DND-41 (cell line): ENCODE data around the gene SHH.

ENCODE experiments used
- ATAC-seq: fragments of 200-7000 bp; cut with Tn5 transposase; 3 replicates; pipeline ENCODE4 v1.9.1; 2021; ENCODE audit warnings: low read depth; ENCODE audit not compliant: insufficient read depth
- DNase-seq: peaks from one replicate; pipeline ENCODE4 v3.0.0-alpha.2; 2020
- H2AFZ ChIP-seq: 2 replicates; pipeline ENCODE4 v1.6.0; 2012; ENCODE audit warnings: low read depth, low read length
- H3K27ac ChIP-seq: 2 replicates; pipeline ENCODE4 v1.5.1; 2012; ENCODE audit warnings: low read length, inconsistent platforms
- H3K27me3 ChIP-seq: fragments of 200-600 bp; sonication (generic); 2 replicates; pipeline ENCODE4 v1.6.0; 2012; ENCODE audit warnings: low read length, mild to moderate bottlenecking, inconsistent platforms; ENCODE audit not compliant: insufficient read depth, poor library complexity
- H3K36me3 ChIP-seq: 2 replicates; pipeline ENCODE4 v1.5.1; 2012; ENCODE audit warnings: low read length, inconsistent platforms; ENCODE audit not compliant: insufficient read depth
- H3K4me1 ChIP-seq: 2 replicates; pipeline ENCODE4 v1.5.1; 2012; ENCODE audit warnings: mild to moderate bottlenecking, low read length; ENCODE audit not compliant: insufficient read depth
- H3K4me2 ChIP-seq: 2 replicates; pipeline ENCODE4 v1.6.0; 2012; ENCODE audit warnings: mild to moderate bottlenecking, moderate library complexity, low read length, inconsistent platforms; ENCODE audit not compliant: insufficient read depth
- H3K4me3 ChIP-seq, 2 experiments: fragments of 200-600 bp in 1 of 2; shearing (Covaris generic) in 1 of 2; 2 replicates each; pipeline ENCODE4 v1.5.1; 2012 to 2016; ENCODE audit warnings: inconsistent platforms in 2 of 2, low read length in 2 of 2, mild to moderate bottlenecking in 2 of 2, low read depth in 1 of 2, moderate library complexity in 1 of 2
- H3K79me2 ChIP-seq: 2 replicates; pipeline ENCODE4 v1.6.0; 2012; ENCODE audit warnings: low read length, inconsistent platforms; ENCODE audit not compliant: insufficient read depth
- H3K9ac ChIP-seq: 2 replicates; pipeline ENCODE4 v1.6.0; 2012; ENCODE audit warnings: low read depth, mild to moderate bottlenecking, inconsistent platforms, low read length, moderate library complexity
- H3K9me3 ChIP-seq: 2 replicates; pipeline ENCODE4 v1.5.1; 2012; ENCODE audit warnings: low read length, moderate library complexity, mild to moderate bottlenecking, inconsistent platforms; ENCODE audit not compliant: insufficient read depth, severe bottlenecking
- H4K20me1 ChIP-seq: 2 replicates; pipeline ENCODE4 v1.6.0; 2012; ENCODE audit warnings: low read length; ENCODE audit not compliant: insufficient read depth
- EZH2 ChIP-seq: IDR thresholded peaks from 3 replicates; pipeline ENCODE4 v1.6.1; 2012; ENCODE audit warnings: borderline replicate concordance, low read depth, mild to moderate bottlenecking, moderate library complexity, low read length, inconsistent platforms; ENCODE audit not compliant: severe bottlenecking
- TF ChIP-seq, protein P1 (sequence below): IDR thresholded peaks from 2 replicates; pipeline ENCODE4 v1.5.1; 2012; ENCODE audit warnings: borderline replicate concordance, low read length, moderate library complexity, mild to moderate bottlenecking; ENCODE audit not compliant: poor library complexity, severe bottlenecking; ENCODE audit errors: extremely low read depth

Gene SHH

DNA sequence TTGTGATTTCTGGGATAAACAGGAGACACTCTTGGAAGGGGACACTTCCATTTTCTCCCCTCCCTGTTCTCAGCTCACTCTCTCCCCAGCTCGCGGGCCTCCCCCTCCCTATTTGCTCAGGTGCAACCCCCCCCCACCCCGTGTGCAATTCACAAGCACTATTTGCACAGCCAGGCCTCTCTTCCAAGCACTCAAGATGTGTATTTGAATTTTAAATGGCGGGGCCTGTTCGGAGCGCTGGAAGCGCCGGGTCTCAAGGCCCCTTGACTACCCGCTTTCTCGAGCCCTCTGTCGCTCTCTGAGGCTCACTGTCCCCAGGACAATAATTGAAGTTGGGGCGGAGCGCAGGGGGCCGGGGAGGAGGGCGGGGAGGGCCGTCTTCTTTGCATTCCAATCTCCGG is 7.8 kb downstream of the SHH start:
- Histone ChIP-seq H3K27me3 (peaks cover 9% of the 10 kb centered on the region), H3K36me3 (no peaks in the 10 kb centered on the region), H2AFZ (no peak overlapping the region), H4K20me1 (peaks cover 5% of the 10 kb centered on the region; the same call in 1 of the 2 replicates), H3K4me1 (no peaks in the 10 kb centered on the region), H3K4me3 (no peak overlapping the region), H3K9me3 (no peaks in the 10 kb centered on the region), H3K79me2 (no peaks in the 10 kb centered on the region), H3K9ac (no peak overlapping the region), H3K27ac (no peak overlapping the region), H3K4me2 (no peak overlapping the region)
- DNase-seq (no peak), ATAC-seq (no peak)
- no peak for TF ChIP-seq EZH2
- TF ChIP-seq, protein P1, sequence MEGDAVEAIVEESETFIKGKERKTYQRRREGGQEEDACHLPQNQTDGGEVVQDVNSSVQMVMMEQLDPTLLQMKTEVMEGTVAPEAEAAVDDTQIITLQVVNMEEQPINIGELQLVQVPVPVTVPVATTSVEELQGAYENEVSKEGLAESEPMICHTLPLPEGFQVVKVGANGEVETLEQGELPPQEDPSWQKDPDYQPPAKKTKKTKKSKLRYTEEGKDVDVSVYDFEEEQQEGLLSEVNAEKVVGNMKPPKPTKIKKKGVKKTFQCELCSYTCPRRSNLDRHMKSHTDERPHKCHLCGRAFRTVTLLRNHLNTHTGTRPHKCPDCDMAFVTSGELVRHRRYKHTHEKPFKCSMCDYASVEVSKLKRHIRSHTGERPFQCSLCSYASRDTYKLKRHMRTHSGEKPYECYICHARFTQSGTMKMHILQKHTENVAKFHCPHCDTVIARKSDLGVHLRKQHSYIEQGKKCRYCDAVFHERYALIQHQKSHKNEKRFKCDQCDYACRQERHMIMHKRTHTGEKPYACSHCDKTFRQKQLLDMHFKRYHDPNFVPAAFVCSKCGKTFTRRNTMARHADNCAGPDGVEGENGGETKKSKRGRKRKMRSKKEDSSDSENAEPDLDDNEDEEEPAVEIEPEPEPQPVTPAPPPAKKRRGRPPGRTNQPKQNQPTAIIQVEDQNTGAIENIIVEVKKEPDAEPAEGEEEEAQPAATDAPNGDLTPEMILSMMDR = no peak

DNA sequence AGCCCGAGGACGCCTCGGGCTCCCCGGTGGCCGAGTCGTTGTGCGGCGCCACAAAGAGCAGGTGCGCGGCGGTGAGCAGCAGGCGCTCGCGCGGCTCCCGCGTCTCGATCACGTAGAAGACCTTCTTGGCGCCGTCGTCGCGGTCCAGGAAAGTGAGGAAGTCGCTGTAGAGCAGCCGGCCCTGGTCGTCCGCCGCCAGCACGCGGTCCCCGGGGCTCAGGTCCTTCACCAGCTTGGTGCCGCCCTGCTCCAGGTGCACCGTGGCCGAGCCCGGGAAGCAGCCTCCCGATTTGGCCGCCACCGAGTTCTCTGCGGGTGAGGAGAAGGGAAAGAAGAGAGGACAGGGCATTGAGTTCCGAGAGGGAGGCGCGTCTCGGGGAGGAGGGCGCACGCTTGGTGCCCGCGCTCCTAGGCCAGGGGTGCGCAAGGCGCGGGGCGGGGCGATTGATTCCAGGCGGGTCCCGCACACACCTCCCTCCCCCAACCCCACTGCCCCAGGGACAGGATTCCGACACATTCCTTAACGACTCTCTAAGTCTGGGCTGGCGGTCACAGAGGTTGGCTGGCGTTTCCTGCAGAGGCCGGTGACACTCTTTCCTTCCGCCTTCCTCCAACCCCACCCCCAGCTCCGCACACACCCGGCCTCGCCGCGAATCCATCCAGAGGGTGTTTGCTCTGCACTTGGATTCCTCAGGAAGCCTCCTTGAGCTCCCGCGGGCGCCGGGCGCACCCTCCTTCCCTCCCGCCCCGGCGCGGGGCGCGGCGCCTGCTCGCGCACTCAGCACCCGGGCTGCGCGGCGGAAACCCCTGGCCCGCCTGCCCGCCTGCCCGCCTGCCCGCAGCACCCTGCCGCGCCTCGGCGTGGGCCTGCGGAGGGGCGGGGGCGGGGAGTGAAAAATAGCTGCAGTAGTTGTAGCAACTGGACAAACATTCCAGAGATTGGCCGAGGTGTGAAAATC is 8.6 kb downstream of the SHH start:
- TF ChIP-seq, protein P1 = no peak
- no peak for TF ChIP-seq EZH2

DNA sequence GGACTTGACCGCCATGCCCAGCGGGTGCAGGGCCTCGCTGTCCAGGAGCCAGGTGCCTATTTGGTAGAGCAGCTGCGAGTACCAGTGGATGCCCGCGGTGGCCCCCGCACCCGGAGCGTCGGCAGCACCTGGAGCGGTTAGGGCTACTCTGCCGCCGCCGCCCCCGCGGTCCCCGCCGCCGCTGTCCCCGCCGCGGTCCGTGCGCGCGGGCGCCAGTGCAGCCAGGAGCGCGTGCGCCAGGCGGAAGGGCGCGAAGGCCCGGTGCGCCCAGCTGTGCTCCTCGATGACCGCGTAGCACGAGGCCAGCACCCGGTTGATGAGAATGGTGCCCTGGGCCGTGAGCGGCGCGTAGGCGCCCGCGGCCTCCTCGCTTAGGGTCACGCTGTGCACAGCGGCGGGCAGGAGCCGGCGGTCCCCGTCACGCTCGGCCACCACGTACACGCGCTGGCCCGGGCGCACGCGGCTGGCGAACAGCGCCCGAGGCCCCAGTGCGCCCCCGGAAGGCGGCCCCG is 9.3 kb downstream of the SHH start:
- Histone ChIP-seq H3K27me3 (peaks cover 9% of the 10 kb centered on the region), H3K79me2 (no peaks in the 10 kb centered on the region), H3K4me1 (no peaks in the 10 kb centered on the region), H3K4me2 (no peak overlapping the region), H3K9ac (no peak overlapping the region), H3K36me3 (no peaks in the 10 kb centered on the region), H3K9me3 (no peaks in the 10 kb centered on the region), H3K27ac (no peak overlapping the region), H4K20me1 (peaks cover 5% of the 10 kb centered on the region; the same call in 1 of the 2 replicates), H2AFZ (no peak overlapping the region), H3K4me3 (no peak overlapping the region)
- DNase-seq (no peak), ATAC-seq (no peak)
- TF ChIP-seq, protein P1 = no peak
- no peak for TF ChIP-seq EZH2

More for the DNA sequence above, 8.6 kb downstream of the SHH start:
- Histone ChIP-seq H3K27ac (no peak overlapping the region), H3K4me1 (no peaks in the 10 kb centered on the region), H3K79me2 (no peaks in the 10 kb centered on the region), H3K4me2 (no peak overlapping the region), H2AFZ (no peak overlapping the region), H3K9me3 (no peaks in the 10 kb centered on the region), H3K27me3 (peaks cover 9% of the 10 kb centered on the region), H3K9ac (no peak overlapping the region), H3K36me3 (no peaks in the 10 kb centered on the region), H3K4me3 (no peak overlapping the region), H4K20me1 (peaks cover 5% of the 10 kb centered on the region; the same call in 1 of the 2 replicates)
- DNase-seq = no peak
- ATAC-seq = no peak
